GM13976 (cell line): ENCODE results near the gene AGBL4.

ENCODE experiments used
- DNase-seq: peaks from one replicate; pipeline ENCODE4 v3.0.0; 2012; ENCODE audit warnings: low spot score
- CTCF ChIP-seq: IDR thresholded peaks from 2 replicates; pipeline ENCODE4 v1.5.1; 2012; ENCODE audit warnings: borderline replicate concordance, mild to moderate bottlenecking; ENCODE audit not compliant: insufficient read depth; ENCODE audit errors: extremely low read depth, missing control alignments, control extremely low read depth
- in situ Hi-C: fragments of 300-500 bp; cut with MboI; formaldehyde crosslinking; loops from one replicate; pipeline ENCODE4 v1.12.0; 2022; ENCODE audit warnings: low sequenced_read_pairs, mixed read lengths, inconsistent platforms; ENCODE audit not compliant: unreplicated experiment

AGBL4 gene

GRCh38 chr1:48693674-48694320 is 1330.0 kb downstream of the AGBL4 start:
- in situ Hi-C loops, result no loop called here
- no peak for TF ChIP-seq CTCF
- no peak for DNase-seq

- in situ Hi-C loops, result no loop called here
- no peak for DNase-seq
Measured at GRCh38 chr1:48693180-48693579, 1330.6 kb downstream of the AGBL4 start.

GRCh38 chr1:48692235-48692634 is 1331.5 kb downstream of the AGBL4 start:
- no peak for TF ChIP-seq CTCF
- no peak for DNase-seq
- in situ Hi-C loops, result no loop called here

More at GRCh38 chr1:48693180-48693579, 1330.6 kb downstream of the AGBL4 start:
- TF ChIP-seq CTCF, result no peak

- no peak for DNase-seq
- no peak for TF ChIP-seq CTCF
- in situ Hi-C loops, result no loop called here
Measured at GRCh38 chr1:48691429-48692001, 1332.2 kb downstream of the AGBL4 start.

- DNase-seq, result peak; percentile 40
- in situ Hi-C loops, result loop anchor here (10.0 kb wide), 1 partner anchor 127 kb away; no protein-coding TSS in a partner anchor
- TF ChIP-seq CTCF, result no peak
Measured at GRCh38 chr1:48688102-48688760, 1335.5 kb downstream of the AGBL4 start.

GRCh38 chr1:48687282-48688045 is 1336.3 kb downstream of the AGBL4 start:
- no peak for TF ChIP-seq CTCF
- in situ Hi-C loops, result loop anchor here (10.0 kb wide), 1 partner anchor 127 kb away; no protein-coding TSS in a partner anchor
- DNase-seq, result no peak
